G401 (cell line): Measurements from ENCODE around the gene VPS35L. TPM values are rescaled to one million over a fixed set of nuclear protein-coding genes. Genes with fewer than 3 reads are reported as not detected.
A peak's percentile ranks its signal among the peaks of the same experiment; 100 is the strongest.

ENCODE experiments used
- DNase-seq: peaks from one replicate; pipeline ENCODE4 v3.0.0-alpha.2; 2015; ENCODE audit warnings: low spot score
- in situ Hi-C: cut with HindIII; loops from 2 replicates; pipeline ENCODE4 v1.10.0; 2016; ENCODE audit warnings: low sequenced_read_pairs, mixed read lengths
- total RNA-seq: library from RNA; depleted of rRNA; stranded (reverse); fragments of >200 nt; shearing (Covaris generic); gene quantifications from 2 replicates; pipeline ENCODE4 v1.2.3, GENCODE V29; 2014

VPS35L gene
- total RNA-seq, 1 experiment from 2014 or later = 18.7 TPM

- peak; percentile 44 for DNase-seq
- in situ Hi-C loops = no loop called here
Observed at GRCh38 chr16:19583665-19584300, 28.3 kb downstream of the VPS35L start.

- DNase-seq = no peak
- in situ Hi-C loops = no loop called here
Observed at GRCh38 chr16:19588661-19589060, 33.2 kb downstream of the VPS35L start.

- in situ Hi-C loops = no loop called here
- DNase-seq = no peak
Observed at GRCh38 chr16:19589106-19589505, 33.6 kb downstream of the VPS35L start.

DNA sequence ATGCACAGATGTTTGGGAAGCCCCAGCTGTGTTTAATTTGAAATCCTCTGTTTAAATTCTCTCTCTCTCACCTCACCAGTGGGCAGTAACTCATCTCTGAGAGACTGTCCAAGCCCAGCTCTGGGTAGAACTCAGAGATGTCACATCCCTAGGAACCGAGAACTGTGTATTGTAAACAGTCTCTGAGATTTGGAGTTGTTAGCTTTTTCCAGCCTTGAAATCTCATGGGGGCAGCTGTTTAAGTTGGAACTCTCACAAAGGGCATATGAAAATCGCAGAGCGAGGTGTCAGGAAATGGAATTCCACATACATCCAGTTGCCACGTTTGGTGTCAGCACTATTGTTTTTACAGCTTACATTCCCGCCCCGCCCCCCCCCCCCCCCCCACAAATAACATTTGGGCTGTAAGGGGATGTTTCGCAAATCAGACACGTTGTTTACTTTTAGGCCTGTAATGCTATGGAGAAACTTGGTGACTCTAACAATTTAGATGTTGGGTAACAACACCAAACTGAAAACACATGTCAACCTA lies 34.3 kb downstream of the VPS35L start:
- no peak for DNase-seq
- in situ Hi-C loops = no loop called here

- in situ Hi-C loops = no loop called here
- DNase-seq = no peak
Observed at GRCh38 chr16:19595043-19595767, 39.7 kb downstream of the VPS35L start.

- no peak for DNase-seq
- in situ Hi-C loops = no loop called here
Observed at GRCh38 chr16:19598805-19599510, 43.5 kb downstream of the VPS35L start.

- no peak for DNase-seq
- in situ Hi-C loops = loop anchor here (25.0 kb wide), 1 partner anchor 287 kb away; the partner anchor contains the start of gene GPRC5B
Observed at GRCh38 chr16:19599968-19600716, 44.6 kb downstream of the VPS35L start.

GRCh38 chr16:19601083-19601976 lies 45.8 kb downstream of the VPS35L start:
- in situ Hi-C loops = loop anchor here (25.0 kb wide), 1 partner anchor 286 kb away; the partner anchor contains the start of gene GPRC5B
- DNase-seq = peak; percentile 71

GRCh38 chr16:19604911-19605310 lies 49.4 kb downstream of the VPS35L start:
- no peak for DNase-seq
- in situ Hi-C loops = loop anchor here (25.0 kb wide), 1 partner anchor 282 kb away; the partner anchor contains the start of gene GPRC5B

- in situ Hi-C loops = loop anchor here (25.0 kb wide), 1 partner anchor 282 kb away; the partner anchor contains the start of gene GPRC5B
- DNase-seq = no peak
Observed at GRCh38 chr16:19605701-19606100, 50.2 kb downstream of the VPS35L start.

- in situ Hi-C loops = loop anchor here (25.0 kb wide), 1 partner anchor 280 kb away; the partner anchor contains the start of gene GPRC5B
- no peak for DNase-seq
Observed at GRCh38 chr16:19607616-19608280, 52.2 kb downstream of the VPS35L start.

DNA sequence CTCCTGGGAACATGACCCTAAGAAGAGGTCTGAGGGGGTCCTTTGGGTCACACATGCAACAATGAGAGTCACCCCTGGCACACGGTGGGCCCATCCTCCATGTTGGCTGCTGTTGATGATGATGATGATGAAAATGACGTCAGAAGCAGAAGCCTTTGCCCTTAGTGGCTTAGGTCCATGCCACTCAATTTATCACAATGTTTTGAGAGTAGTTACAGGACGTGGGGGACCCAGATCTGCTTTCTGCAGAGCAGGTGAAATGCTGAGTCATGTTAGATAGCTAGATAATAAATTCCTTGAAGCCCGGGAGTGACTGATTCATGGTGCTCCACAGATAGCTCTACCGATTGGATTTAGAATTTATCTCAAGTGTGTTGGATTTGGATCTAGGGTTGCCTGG lies 53.9 kb downstream of the VPS35L start:
- in situ Hi-C loops = loop anchor here (25.0 kb wide), 1 partner anchor 278 kb away; the partner anchor contains the start of gene GPRC5B

GRCh38 chr16:19610200-19610599 lies 54.7 kb downstream of the VPS35L start:
- in situ Hi-C loops = loop anchor here (25.0 kb wide), 1 partner anchor 277 kb away; the partner anchor contains the start of gene GPRC5B
- no peak for DNase-seq

More for the DNA sequence above, 53.9 kb downstream of the VPS35L start:
- no peak for DNase-seq

GRCh38 chr16:19613834-19614233 lies 58.3 kb downstream of the VPS35L start:
- no peak for DNase-seq
- in situ Hi-C loops = loop anchor here (25.0 kb wide), 1 partner anchor 273 kb away; the partner anchor contains the start of gene GPRC5B

DNA sequence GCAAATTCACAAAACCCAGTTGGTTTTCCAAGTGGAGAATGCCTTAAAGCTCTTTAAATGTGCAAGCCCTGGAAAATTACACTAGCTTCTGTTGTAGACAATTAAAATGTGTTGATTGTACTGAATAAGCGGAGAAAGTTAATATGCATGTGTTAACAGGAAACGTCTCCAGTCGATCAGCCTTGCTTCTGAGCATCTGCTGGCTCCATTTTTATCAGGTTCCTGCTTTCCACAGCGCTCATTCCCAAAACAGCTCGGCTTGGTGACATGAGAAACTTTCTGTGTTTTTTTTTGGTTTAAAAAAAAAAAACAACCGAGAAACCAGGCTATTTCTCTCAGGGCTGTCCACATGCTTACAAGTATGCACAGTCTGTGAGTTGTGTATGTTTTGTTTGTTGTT lies 60.7 kb downstream of the VPS35L start:
- in situ Hi-C loops = loop anchor here (25.0 kb wide), 1 partner anchor 271 kb away; the partner anchor contains the start of gene GPRC5B
- no peak for DNase-seq

DNA sequence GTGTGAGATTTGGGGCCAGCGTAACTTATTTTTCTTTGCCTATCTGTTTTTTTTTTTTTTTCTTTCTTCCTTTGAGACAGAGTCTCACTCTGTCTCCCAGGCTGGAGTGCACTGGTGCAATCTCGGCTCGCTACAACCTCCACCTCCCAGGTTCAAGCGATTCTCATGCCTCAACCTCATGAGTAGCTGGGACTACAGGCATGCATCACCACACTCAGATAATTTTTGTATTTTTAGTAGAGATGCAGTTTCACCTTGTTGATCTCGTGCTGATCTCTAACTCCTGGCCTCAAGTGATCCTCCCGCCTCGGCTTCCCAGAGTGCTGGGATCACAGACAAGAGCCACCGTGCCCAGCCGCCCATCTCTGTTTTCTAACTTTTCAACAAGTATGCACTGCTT lies 63.4 kb downstream of the VPS35L start:
- in situ Hi-C loops = loop anchor here (25.0 kb wide), 1 partner anchor 268 kb away; the partner anchor contains the start of gene GPRC5B
- no peak for DNase-seq

DNA sequence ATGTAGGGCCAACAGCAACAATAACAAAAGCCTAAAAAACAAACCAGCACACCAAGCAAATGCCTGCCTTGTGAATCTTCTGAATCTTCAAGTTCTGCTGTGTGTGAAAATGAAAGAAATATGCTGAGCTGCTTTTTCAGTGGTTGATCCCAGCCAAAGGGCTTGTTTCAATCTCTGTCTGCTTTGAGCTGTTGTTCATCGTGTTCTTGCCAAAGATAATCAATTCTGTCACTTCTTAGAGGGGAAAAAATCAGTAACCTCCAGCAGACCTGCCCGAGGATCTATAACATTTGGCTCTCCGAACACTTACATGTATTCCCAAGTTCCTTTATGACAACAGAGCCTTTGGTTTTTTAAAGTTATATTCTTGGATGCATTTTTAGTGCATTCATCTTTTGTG lies 65.9 kb downstream of the VPS35L start:
- in situ Hi-C loops = loop anchor here (25.0 kb wide), 1 partner anchor 266 kb away; the partner anchor contains the start of gene GPRC5B
- no peak for DNase-seq
